K562 (cell line): ENCODE measurements around the gene LAMB2.

Source experiments
- CTCF ChIP-seq, 3 experiments: IDR thresholded peaks in 2 of 3; conservative IDR thresholded peaks in 1 of 3; 2 replicates each; pipeline ENCODE4 v1.5.1; 2011 to 2012; ENCODE audit warnings: low read length in 3 of 3, mild to moderate bottlenecking in 3 of 3, control low read depth in 2 of 3, improper control_type of control experiment in 1 of 3, inconsistent platforms in 1 of 3, low read depth in 1 of 3, mixed read lengths in 1 of 3, moderate library complexity in 1 of 3; ENCODE audit not compliant: insufficient read depth in 2 of 3
- EZH2 ChIP-seq: IDR thresholded peaks from 2 replicates; pipeline ENCODE4 v1.6.1; 2012; ENCODE audit warnings: low read depth, mild to moderate bottlenecking, inconsistent platforms, low read length, borderline replicate concordance
- POLR2A ChIP-seq: fragments of 450-650 bp; conservative IDR thresholded peaks from 2 replicates; pipeline ENCODE4 v1.6.1; 2016

- TF ChIP-seq POLR2A, result peak; percentile 65; the same call in 1 of the 2 replicates
- peak; percentile 82 to 93 (median 90) for TF ChIP-seq CTCF (IDR thresholded peaks at IDR 0.05 in 2 of 3, conservative IDR thresholded peaks at IDR 0.05 in 1 of 3; ENCODE audit: insufficient read depth in 2 of 3, low read depth in 1 of 3, low read length in 3 of 3)
- no peak for TF ChIP-seq EZH2
Observed at GRCh38 chr3:49171119-49171774, 38.4 kb upstream of the LAMB2 start, which contains the start of gene KLHDC8B.
